Neutrophil (primary cell): ENCODE measurements around the gene GPRC5D.

Experiments used
- H3K27ac ChIP-seq: fragments of 200-600 bp; sonication (generic); 2 replicates; pipeline ENCODE4 v1.5.1; 2016; ENCODE audit warnings: mild to moderate bottlenecking, moderate library complexity
- H3K27me3 ChIP-seq: fragments of 200-600 bp; sonication (generic); 2 replicates; pipeline ENCODE4 v1.6.0; 2016; ENCODE audit warnings: mild to moderate bottlenecking
- H3K36me3 ChIP-seq: fragments of 200-600 bp; sonication (generic); 2 replicates; pipeline ENCODE4 v1.5.1; 2017
- H3K4me1 ChIP-seq, 2 experiments: fragments of 200-600 bp in 1 of 2; sonication (generic) in 1 of 2; 1 replicate in 1 of 2; 2 replicates in 1 of 2; pipeline versions ENCODE4 v1.5.1 to v1.6.1; 2013 to 2016; ENCODE audit warnings: low read depth in 1 of 2, low read length in 1 of 2, mild to moderate bottlenecking in 1 of 2, moderate library complexity in 1 of 2; ENCODE audit not compliant: control insufficient read depth in 1 of 2, insufficient read depth in 1 of 2
- H3K4me3 ChIP-seq, 2 experiments: fragments of 200-600 bp in 1 of 2; sonication (generic) in 1 of 2; 1 replicate in 1 of 2; 2 replicates in 1 of 2; pipeline ENCODE4 v1.5.1; 2013 to 2016; ENCODE audit warnings: low read depth in 1 of 2, low read length in 1 of 2, mild to moderate bottlenecking in 1 of 2, moderate library complexity in 1 of 2
- H3K9me3 ChIP-seq: fragments of 200-600 bp; sonication (generic); 2 replicates; pipeline ENCODE4 v1.5.1; 2016
- CTCF ChIP-seq: fragments of 200-600 bp; sonication (generic); IDR thresholded peaks from 2 replicates; pipeline ENCODE4 v1.5.1; 2016; ENCODE audit warnings: antibody characterized with exemption

GPRC5D gene

DNA sequence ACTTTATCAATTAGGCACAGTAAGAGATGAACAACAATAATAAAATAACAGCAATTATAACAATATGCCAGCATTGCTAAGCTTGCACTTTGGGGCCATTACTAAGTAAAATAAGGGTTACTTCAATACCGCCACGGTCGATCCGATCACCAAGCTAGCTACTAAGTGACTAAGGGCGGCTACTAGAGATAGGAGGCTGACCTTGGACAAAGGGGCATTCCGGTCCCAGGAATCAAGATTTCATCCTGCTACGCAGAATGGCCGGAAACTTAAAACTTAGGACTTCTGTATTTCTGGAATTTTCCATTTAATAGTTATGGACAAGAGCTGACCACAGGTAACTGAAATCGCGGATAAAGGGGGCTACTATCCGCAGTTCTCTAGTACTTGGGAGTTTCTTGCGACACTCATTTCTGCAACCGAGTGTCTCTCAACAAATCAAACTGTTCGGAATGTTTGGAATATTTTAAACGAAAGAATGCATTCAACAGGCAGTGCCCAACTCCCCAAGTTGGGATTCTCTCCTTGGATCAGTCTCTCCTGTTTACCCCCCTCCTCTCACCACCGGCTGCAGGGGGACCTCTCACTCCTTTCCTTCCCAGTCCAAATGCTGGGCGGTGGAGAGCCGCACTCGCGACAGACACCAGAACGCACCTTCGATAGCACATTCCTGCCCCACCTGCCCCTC lies 47.4 kb upstream of the GPRC5D start:
- Histone ChIP-seq H3K4me3 (peak overlapping the region; percentile 58 to 77), H3K27ac (peak overlapping the region; percentile 93), H3K27me3 (peaks cover 21% of the 10 kb centered on the region), H3K9me3 (no peaks in the 10 kb centered on the region), H3K4me1 (peaks cover 24 to 25% of the 10 kb centered on the region in 2 experiments), H3K36me3 (no peaks in the 10 kb centered on the region)
- no peak for TF ChIP-seq CTCF

GRCh38 chr12:12998248-12998647 lies 46.3 kb upstream of the GPRC5D start:
- H3K36me3 ChIP-seq = no peaks in the 10 kb centered on the region
- TF ChIP-seq CTCF = no peak
- H3K27me3 ChIP-seq = peaks cover 12% of the 10 kb centered on the region
- no peaks in the 10 kb centered on the region for H3K9me3 ChIP-seq
- no peak overlapping the region for H3K4me3 ChIP-seq
- no peak overlapping the region for H3K27ac ChIP-seq
- H3K4me1 ChIP-seq = peaks cover 24 to 25% of the 10 kb centered on the region in 2 experiments

DNA sequence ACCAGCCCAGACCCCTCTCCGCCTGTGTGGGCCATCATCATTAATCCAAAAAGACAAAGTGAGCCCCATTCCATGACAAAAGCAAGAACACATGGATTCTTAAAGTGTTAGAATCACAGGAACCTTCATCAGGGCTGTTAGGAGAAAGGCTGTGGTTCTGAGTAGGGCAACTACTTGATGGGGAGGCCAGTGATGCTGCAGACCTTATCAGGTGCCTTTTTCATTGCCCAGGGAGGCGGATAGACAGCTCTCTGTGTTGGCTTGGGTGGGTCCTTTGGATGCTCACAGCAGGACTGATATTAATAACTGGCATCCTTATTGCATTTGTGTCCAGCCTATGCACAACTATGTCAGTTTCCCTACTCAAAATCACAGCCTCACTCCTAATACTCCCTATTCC lies 45.8 kb upstream of the GPRC5D start:
- Histone ChIP-seq H3K27me3 (peaks cover 7% of the 10 kb centered on the region), H3K4me3 (no peak overlapping the region), H3K36me3 (no peaks in the 10 kb centered on the region), H3K27ac (no peak overlapping the region), H3K4me1 (peaks cover 27 to 30% of the 10 kb centered on the region in 2 experiments), H3K9me3 (no peaks in the 10 kb centered on the region)
- TF ChIP-seq CTCF = no peak

- Histone ChIP-seq H3K27ac (no peak overlapping the region), H3K4me1 (peaks cover 29 to 31% of the 10 kb centered on the region in 2 experiments), H3K4me3 (no peak overlapping the region), H3K27me3 (peaks cover 1% of the 10 kb centered on the region), H3K9me3 (no peaks in the 10 kb centered on the region), H3K36me3 (no peaks in the 10 kb centered on the region)
- TF ChIP-seq CTCF = no peak
These were observed 45.2 kb upstream of the GPRC5D start for GRCh38 chr12:12997156-12997555.

DNA sequence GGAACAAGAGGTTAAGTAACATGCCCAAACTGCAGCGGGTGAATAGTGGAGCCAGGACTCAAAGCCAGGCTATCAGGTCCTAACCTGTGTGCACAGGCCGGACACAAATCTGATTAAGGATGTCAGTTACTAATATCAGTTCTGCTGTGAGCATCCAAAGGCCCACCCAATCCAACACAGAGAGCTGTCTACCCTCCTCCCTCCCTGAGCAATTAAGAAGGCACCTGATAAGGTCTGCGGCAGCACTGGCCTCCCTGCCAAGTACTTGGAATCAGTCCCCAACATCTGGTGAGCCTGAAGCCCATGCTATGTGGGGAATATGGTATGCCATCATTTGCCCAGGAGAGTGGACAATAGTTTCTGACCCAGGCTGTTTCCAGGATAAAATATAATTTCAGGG lies 44.2 kb upstream of the GPRC5D start:
- Histone ChIP-seq H3K9me3 (no peaks in the 10 kb centered on the region), H3K27me3 (no peaks in the 10 kb centered on the region), H3K4me1 (peaks cover 24 to 25% of the 10 kb centered on the region in 2 experiments), H3K27ac (no peak overlapping the region), H3K36me3 (no peaks in the 10 kb centered on the region), H3K4me3 (no peak overlapping the region)
- no peak for TF ChIP-seq CTCF
